Left ventricle myocardium superior (tissue), 1 donor: Measurements from ENCODE around the gene USP15. TPM values are rescaled to one million over a fixed set of nuclear protein-coding genes. Genes with fewer than 3 reads are reported as not detected.
"Not testable (repeated sequence)": the region's sequence is repeated elsewhere in the genome, so short reads cannot be mapped to it uniquely, and the experiment has no call there.

Experiments
- ATAC-seq: fragments of 200-7000 bp; cut with Tn5 transposase; one replicate; pipeline ENCODE4 v1.9.1; 2020; ENCODE audit warnings: mild to moderate bottlenecking, moderate library complexity
- DNase-seq: peaks from one replicate; pipeline ENCODE4 v3.0.0-alpha.2; 2020
- intact Hi-C: fragments of 100-400 bp; cut with micrococcal nuclease; formaldehyde crosslinking; loops from one replicate; pipeline ENCODE4 v1.11.0; 2022
- total RNA-seq: library from RNA; stranded (reverse); fragmentation: NEBNext Ultra II Directional; extraction: Animal tissue kit (Norgen Biotek cat#: 25700); gene quantifications from one replicate; pipeline ENCODE4 v1.2.1, GENCODE V29; 2021
- donor health status: DM: no; HTN: yes; CAD: no; lungs with severe emphysema.

USP15 gene
- total RNA-seq, 1 donor from 2014 or later: 53.5 TPM

DNA sequence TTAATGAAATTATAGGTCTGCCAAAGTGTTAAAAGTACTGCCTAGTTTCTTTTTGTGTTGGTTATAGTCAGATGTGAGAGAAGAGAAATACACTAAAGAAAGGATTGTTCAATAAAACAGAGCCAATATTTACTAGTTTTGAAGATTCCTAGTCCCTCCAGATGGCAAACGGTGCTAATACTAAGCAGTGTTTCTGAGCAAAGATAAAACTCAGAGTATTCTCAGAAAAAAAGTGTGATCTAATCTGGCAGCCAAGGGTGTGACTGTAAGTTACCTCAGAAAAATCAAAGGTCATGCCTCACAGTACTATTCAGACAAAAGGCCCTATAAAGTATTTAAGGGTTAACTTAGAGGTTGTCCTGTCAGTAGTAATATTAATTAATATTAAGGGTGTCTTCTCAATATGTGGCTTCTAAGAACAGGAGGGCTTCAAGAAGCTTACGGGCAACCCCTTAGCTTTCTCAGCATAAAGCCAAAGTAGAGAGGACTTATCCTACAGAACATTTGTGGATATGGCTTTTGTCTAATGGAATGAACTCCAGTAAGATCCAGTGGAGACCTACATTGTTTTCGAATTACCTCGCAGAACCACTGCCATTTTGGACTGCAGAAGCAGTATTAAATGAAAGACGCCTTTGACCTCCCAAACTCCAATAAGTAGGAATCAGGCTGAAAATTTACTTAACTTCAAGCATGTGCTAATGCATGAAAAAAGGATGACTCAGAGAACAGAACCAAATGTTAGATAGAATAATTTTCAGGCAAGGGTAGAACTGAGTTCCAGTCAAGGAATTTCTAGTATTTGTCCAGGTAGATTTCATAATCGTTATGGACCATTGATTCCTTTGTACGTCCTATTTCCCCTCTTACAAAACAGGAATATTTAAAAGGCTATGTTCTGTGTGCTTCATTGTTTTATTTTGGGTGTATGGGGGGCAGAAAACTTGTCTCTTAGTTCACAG lies 46.6 kb downstream of the USP15 start:
- intact Hi-C loops: no loop called here
- no peak for ATAC-seq

DNA sequence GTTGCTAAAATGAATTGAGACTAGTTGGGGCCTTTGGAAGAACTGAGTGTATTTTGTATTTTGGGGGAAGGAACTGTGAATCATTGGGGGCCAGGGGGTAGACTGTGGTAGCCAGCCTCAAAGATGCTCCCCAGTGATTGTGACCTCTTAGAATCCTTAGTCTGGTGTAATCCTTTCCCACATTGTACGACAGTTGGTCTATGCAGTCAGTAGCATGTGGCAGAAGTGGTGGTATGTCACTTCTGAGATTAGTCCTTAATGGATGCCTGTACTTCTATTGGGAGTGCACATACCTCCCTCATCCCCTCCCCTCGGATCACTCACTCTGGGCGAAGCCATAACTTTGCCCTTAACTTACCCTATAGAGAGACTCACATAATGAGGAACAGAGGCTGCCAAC lies 48.0 kb downstream of the USP15 start:
- no peak for ATAC-seq
- intact Hi-C loops: no loop called here
- no peak for DNase-seq

More for the DNA sequence above, 46.6 kb downstream of the USP15 start:
- no peak for DNase-seq

DNA sequence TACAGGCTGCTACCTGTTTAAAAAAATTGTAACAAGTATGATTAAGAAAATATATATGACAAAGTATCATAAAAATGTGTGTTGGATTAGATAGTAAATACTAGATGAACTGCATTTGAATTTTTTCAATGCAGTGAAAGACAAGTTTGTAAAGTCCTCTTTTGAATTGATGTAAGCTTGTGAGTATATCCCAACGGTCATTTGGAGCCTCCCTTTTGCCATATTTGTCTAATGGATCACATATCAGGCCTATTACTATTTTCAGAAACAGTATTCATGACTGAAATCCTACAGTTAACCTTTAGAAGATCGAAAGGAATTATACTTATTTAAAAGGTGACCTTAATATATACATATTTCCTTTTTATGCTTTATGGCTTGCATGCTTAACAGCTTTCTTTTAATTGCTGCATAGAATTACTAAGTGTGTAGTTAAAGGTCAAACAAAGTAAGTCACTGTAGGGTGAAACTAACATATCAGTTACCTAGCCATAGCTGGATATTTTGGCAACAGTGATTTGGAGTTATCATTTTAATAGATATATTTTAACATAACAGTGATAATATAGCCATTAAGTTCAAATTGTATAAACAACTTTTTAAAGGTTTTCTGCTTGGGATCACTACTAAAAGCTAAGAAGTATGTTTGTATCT lies 53.6 kb downstream of the USP15 start:
- DNase-seq (no peak), ATAC-seq (peak; percentile 66)
- intact Hi-C loops: no loop called here

DNA sequence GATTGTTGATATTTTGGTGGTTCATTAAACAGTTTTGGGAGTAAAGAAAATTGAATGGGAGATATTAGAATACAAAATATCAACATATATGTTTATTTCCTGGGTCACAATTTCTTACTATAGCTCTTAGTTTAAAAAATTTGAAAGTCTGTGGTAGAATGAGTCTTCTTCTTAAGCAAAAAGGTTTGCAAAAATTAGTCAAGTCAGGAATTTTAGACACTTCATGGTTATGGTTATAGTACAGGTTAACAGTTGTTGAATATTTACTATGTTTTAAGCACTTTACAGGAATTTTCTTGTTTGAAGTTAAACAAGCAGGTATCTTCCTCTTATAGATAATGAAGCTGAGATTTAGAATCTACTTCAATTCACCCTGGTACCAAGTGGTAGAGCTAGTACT lies 56.8 kb downstream of the USP15 start:
- intact Hi-C loops: no loop called here
- no peak for ATAC-seq

DNA sequence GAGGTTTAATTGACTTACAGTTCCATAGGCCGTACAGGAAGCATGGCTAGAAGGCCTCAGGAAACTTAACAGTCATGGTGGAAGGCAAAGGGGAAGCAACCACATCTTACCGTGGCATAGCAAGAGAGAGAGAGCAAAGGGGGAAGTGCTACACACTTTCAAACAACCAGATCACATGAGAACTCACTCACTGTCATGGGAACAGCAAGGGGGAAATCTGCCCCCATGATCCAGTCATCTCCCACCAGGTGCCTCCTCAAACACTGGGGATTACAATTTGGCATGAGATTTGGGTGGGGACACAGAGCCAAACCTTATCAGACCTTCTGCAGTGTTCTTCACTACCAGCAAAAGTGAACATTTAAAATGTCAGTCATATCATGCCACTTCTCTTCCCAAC lies 58.9 kb downstream of the USP15 start:
- no peak for DNase-seq
- intact Hi-C loops: no loop called here
- ATAC-seq: no peak

More for the DNA sequence above, 56.8 kb downstream of the USP15 start:
- DNase-seq: no peak

- ATAC-seq (no peak), DNase-seq (no peak)
- intact Hi-C loops: no loop called here
These were observed 59.9 kb downstream of the USP15 start for GRCh38 chr12:62320054-62320453.

- DNase-seq (no peak), ATAC-seq (no peak)
- intact Hi-C loops: no loop called here
These were observed 63.2 kb downstream of the USP15 start for GRCh38 chr12:62323386-62323785.

GRCh38 chr12:62328296-62328921 lies 68.2 kb downstream of the USP15 start:
- ATAC-seq (no peak), DNase-seq (no peak)
- intact Hi-C loops: no loop called here

GRCh38 chr12:62331306-62331705 lies 71.1 kb downstream of the USP15 start:
- no peak for ATAC-seq
- no peak for DNase-seq
- intact Hi-C loops: no loop called here

GRCh38 chr12:62332598-62332997 lies 72.4 kb downstream of the USP15 start:
- DNase-seq (no peak), ATAC-seq (peak; percentile 71)
- intact Hi-C loops: no loop called here

DNA sequence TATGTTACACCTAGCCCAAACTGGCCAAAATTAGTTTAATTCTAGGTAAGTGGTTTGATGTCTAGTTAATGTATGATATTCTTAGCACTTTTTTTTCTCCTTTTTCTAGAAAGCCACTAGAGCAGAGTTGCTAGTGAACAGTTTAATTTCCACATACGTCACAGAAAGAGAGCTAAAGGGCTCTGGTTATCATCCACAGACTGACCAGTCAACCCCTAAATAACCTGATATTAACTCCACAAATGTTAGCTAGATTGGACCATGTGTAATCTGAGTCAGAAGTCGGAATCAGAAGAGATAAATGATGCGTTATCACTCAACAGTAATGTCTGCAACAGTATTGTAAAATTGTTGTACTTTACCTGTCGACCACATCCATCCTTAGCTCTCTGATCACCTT lies 74.9 kb downstream of the USP15 start:
- intact Hi-C loops: no loop called here
- peak; percentile 23 for ATAC-seq
- no peak for DNase-seq

DNA sequence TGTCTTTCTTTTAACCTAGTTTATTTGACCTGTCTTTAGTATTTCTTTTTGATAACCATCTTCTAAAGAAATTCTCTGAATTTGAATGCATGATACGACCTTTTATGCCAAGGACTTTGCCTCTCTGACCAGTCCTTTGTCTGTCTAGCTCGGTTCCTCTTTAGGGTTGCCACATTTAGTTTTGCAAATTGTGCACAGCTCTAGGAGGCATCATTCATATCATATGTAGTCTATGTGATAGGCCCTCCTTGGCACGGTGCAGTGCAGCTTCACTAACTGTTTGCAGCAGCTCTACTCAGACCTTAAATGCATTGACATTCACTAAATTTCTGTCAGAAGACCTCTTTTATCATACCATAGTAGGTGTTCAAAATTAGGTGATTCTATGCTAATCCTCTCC lies 75.6 kb downstream of the USP15 start:
- intact Hi-C loops: no loop called here
- DNase-seq: no peak
- peak; percentile 47 for ATAC-seq

GRCh38 chr12:62337643-62338042 lies 77.4 kb downstream of the USP15 start:
- intact Hi-C loops, ATAC-seq, DNase-seq: not testable (repeated sequence)

DNA sequence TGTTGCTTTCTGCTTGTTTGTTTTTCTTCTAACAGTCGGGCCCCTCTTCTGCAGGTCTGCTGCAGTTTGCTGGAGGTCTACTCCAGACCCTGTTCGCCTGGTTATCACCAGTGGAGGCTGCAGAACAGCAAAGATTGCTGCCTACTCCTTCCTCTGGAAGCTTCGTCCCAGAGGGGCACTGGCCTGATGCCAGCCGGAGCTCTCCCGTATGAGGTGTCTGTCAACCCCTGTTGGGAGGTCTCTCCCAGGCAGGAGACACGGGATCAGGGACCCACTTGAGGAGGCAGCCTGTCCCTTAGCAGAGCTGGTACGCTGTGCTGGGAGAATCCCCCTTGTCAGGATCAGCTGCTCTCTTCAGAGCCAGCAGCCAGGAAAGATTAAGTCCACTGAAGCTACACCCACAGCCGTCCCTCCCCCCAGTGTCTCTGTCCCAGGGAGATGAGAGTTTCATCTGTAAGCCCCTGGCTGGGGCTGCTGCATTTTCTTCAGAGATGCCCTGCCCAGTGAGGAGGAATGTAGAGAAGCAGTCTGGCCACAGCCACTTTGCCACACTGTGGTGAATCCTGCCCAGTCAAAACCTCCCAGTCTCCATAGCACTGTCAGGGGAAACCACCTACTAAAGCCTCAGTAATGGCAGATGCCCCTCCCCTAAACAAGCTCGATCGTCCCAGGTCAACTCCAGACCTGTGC lies 82.6 kb downstream of the USP15 start:
- DNase-seq: peak; percentile 32
- intact Hi-C loops, ATAC-seq: not testable (repeated sequence)

DNA sequence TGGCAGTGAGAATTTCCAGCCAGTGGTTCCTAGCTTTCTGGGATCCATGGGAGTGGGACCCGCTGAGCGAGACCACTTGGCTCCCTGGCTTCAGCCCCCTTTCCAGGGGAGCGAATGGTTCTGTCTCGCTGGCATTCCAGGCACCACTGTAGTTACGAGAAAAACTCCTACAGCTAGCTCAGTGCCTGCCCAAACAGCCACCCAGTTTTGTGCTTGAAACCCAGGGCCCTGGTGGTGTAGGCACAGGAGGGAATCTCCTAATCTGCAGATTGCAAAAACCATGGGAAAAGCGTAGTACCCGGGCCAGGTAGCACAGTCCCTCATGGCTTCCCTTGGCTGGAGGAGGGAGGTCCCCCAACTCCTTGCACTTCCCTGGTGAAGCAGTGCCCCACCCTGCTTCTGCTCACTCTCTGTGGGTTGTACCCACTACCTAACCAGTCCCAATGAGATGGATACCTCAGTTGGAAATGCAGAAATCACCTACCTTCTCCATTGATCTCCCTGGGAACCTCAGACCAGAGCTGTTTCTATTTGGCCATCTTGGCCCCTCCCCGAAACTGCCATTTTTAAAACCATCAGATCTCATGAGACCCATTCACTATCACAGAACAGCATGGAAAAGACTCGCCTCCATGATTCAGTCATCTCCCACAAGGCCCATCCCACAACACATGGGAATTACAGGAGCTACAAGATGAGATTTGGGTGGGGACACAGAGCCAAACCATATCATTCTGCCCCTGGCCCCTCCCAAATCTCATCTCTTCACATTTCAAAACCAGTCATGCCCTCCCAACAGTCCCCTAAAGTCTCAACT lies 83.3 kb downstream of the USP15 start:
- ATAC-seq, intact Hi-C loops: not testable (repeated sequence)

DNA sequence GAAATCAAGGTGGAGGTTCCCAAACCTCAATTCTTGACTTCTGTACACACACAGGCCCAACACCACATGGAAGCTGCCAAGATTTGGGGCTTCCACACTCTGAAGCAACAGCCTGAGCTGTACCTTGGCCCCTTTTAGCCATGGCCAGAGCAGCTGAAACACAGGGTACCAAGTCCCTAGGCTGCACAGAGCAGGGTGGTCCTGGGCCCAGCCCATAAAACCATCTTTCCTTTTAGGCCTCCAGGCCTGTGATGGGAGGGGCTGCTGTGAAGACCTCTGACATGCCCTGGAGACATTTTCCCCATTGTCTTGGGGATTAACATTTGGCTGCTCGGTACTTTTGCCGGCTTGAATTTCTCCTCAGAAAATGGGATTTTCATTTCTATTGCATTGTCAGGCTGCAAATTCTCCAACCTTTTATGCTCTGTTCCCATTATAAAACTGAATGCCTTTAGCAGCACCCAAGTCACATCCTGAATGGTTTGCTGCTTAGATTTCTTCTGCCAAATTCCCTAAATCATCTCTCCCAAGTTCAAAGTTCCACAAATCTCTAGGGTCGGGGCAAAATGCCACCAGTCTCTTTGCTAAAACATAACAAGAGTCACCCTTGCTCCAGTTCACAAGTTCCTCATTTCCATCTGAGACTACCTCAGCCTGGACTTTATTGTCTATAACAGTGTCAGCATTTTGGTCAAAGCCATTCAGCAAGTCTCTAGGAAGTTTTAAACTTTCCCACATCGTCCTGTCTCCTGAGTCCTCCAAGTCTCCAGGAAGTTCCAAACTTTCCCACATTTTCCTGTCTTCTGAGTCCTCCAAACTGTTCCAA lies 84.7 kb downstream of the USP15 start:
- ATAC-seq: not testable (repeated sequence)

More for the DNA sequence above, 83.3 kb downstream of the USP15 start:
- DNase-seq: not testable (repeated sequence)

GRCh38 chr12:62345667-62346066 lies 85.5 kb downstream of the USP15 start:
- intact Hi-C loops: no loop called here
- ATAC-seq (no peak), DNase-seq (no peak)

More for the DNA sequence above, 84.7 kb downstream of the USP15 start:
- intact Hi-C loops, DNase-seq: not testable (repeated sequence)

DNA sequence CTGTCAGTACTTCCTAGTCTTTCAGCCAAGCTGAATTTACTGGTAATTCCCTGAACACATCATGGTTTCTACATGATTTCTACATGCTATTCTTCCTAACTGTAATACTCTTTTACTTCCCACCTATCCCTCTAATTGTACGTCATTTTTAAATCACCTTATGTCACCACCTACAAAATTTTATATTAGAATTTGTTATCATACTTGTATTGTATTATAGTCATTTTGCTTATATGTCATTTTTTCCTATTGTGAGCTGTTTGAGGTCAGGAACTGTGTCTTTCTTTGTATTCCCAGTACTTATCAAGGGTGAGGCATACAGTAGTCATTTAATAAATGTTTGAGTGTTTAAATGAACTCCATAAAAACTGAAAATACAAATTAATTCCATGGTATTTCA lies 86.6 kb downstream of the USP15 start:
- intact Hi-C loops: no loop called here

More for the DNA sequence above, 86.6 kb downstream of the USP15 start:
- no peak for ATAC-seq
- DNase-seq: no peak
